GM18519 (cell line): ENCODE data around the gene HDAC7.

ENCODE experiments used
- ATAC-seq: cut with Tn5 transposase; IDR thresholded peaks from one replicate; pipeline ENCODE4 v1.9.1; 2021; ENCODE audit warnings: mild to moderate bottlenecking, moderate library complexity; ENCODE audit not compliant: unreplicated experiment, low FRiP score

HDAC7 gene

GRCh38 chr12:47737936-47738594 lies 81.6 kb downstream of the HDAC7 start:
- no peak for ATAC-seq

GRCh38 chr12:47736877-47737676 lies 82.6 kb downstream of the HDAC7 start:
- no peak for ATAC-seq

GRCh38 chr12:47736216-47736615 lies 83.5 kb downstream of the HDAC7 start:
- no peak for ATAC-seq

GRCh38 chr12:47735649-47736048 lies 84.1 kb downstream of the HDAC7 start:
- no peak for ATAC-seq

- no peak for ATAC-seq
These were observed 84.8 kb downstream of the HDAC7 start for GRCh38 chr12:47734725-47735480.

- ATAC-seq = no peak
These were observed 86.6 kb downstream of the HDAC7 start for GRCh38 chr12:47733142-47733541.
